H9 (cell line): Measurements from ENCODE around the gene ST3GAL5. TPM values are rescaled to one million over a fixed set of nuclear protein-coding genes. Genes with fewer than 3 reads are reported as not detected.

Experiments
- DNase-seq: peaks from one replicate; pipeline ENCODE4 v3.0.0-alpha.2; 2017
- H2AFZ ChIP-seq: one replicate; pipeline ENCODE4 v1.6.1; 2013; ENCODE audit warnings: mild to moderate bottlenecking, low read length, control low read depth, moderate library complexity
- H2AK5ac ChIP-seq: 2 replicates; pipeline ENCODE4 v1.6.1; 2013; ENCODE audit warnings: low read length, control low read depth, mixed read lengths; ENCODE audit not compliant: insufficient read length
- H2BK120ac ChIP-seq: one replicate; pipeline ENCODE4 v1.6.1; 2013; ENCODE audit warnings: low read depth, mild to moderate bottlenecking, low read length, control low read depth, inconsistent platforms; ENCODE audit not compliant: poor library complexity, severe bottlenecking
- H2BK12ac ChIP-seq: 2 replicates; pipeline ENCODE4 v1.6.1; 2013; ENCODE audit warnings: low read length, control low read depth, mixed read lengths, low read depth; ENCODE audit not compliant: insufficient read length
- H2BK15ac ChIP-seq: 2 replicates; pipeline ENCODE4 v1.6.1; 2013; ENCODE audit warnings: low read depth, low read length, control low read depth
- H2BK20ac ChIP-seq: one replicate; pipeline ENCODE4 v1.6.1; 2013; ENCODE audit warnings: low read depth, mild to moderate bottlenecking, low read length, control low read depth, inconsistent platforms; ENCODE audit not compliant: poor library complexity, severe bottlenecking
- H2BK5ac ChIP-seq: 2 replicates; pipeline ENCODE4 v1.6.1; 2013; ENCODE audit warnings: low read length, control low read depth, mixed read lengths; ENCODE audit not compliant: insufficient read length
- H3K14ac ChIP-seq: 2 replicates; pipeline ENCODE4 v1.6.1; 2013; ENCODE audit warnings: low read length, control low read depth; ENCODE audit not compliant: insufficient read depth
- H3K18ac ChIP-seq: 2 replicates; pipeline ENCODE4 v1.6.1; 2013; ENCODE audit warnings: low read depth, mild to moderate bottlenecking, mixed read lengths, low read length, control low read depth; ENCODE audit not compliant: insufficient read length
- H3K23ac ChIP-seq: 2 replicates; pipeline ENCODE4 v1.6.1; 2013; ENCODE audit warnings: low read length, control low read depth, mixed read lengths, low read depth; ENCODE audit not compliant: insufficient read length
- H3K23me2 ChIP-seq: 2 replicates; pipeline ENCODE4 v1.6.1; 2013; ENCODE audit warnings: low read depth, mild to moderate bottlenecking, mixed read lengths, low read length, control low read depth; ENCODE audit not compliant: insufficient read length, poor library complexity, severe bottlenecking
- H3K27ac ChIP-seq: 2 replicates; pipeline ENCODE4 v1.5.1; 2013; ENCODE audit warnings: low read length, control low read depth, mixed read lengths, low read depth; ENCODE audit not compliant: insufficient read length
- H3K27me3 ChIP-seq: 2 replicates; pipeline ENCODE4 v1.6.1; 2013; ENCODE audit warnings: low read length, control low read depth, inconsistent platforms; ENCODE audit not compliant: insufficient read depth
- H3K4ac ChIP-seq: 2 replicates; pipeline ENCODE4 v1.6.1; 2013; ENCODE audit warnings: low read depth, mild to moderate bottlenecking, control low read depth, inconsistent platforms, low read length, moderate library complexity
- H3K4me1 ChIP-seq: 2 replicates; pipeline ENCODE4 v1.6.1; 2013; ENCODE audit warnings: low read length, control low read depth, inconsistent platforms; ENCODE audit not compliant: insufficient read depth
- H3K4me2 ChIP-seq: 2 replicates; pipeline ENCODE4 v1.6.1; 2013; ENCODE audit warnings: low read length, control low read depth, mixed read lengths; ENCODE audit not compliant: insufficient read length, insufficient read depth
- H3K56ac ChIP-seq: 2 replicates; pipeline ENCODE4 v1.6.1; 2013; ENCODE audit warnings: low read depth, mild to moderate bottlenecking, mixed read lengths, low read length, control low read depth; ENCODE audit not compliant: insufficient read length
- H3K79me1 ChIP-seq: 2 replicates; pipeline ENCODE4 v1.6.1; 2013; ENCODE audit warnings: low read depth, mild to moderate bottlenecking, moderate library complexity, low read length, control low read depth, inconsistent platforms; ENCODE audit not compliant: insufficient read depth, poor library complexity, severe bottlenecking
- H3K79me2 ChIP-seq: 2 replicates; pipeline ENCODE4 v1.6.1; 2013; ENCODE audit warnings: low read length, control low read depth, inconsistent platforms; ENCODE audit not compliant: insufficient read depth
- H3K9ac ChIP-seq: 2 replicates; pipeline ENCODE4 v1.6.1; 2013; ENCODE audit warnings: low read length, control low read depth, mixed read lengths; ENCODE audit not compliant: insufficient read length; ENCODE audit errors: extremely low read depth
- H3K9me3 ChIP-seq: one replicate; pipeline ENCODE4 v1.6.1; 2013; ENCODE audit warnings: low read depth, low read length, inconsistent platforms; ENCODE audit not compliant: control insufficient read depth
- H3T11ph ChIP-seq: one replicate; pipeline ENCODE4 v1.6.1; 2013; ENCODE audit warnings: mild to moderate bottlenecking, low read length, control low read depth, inconsistent platforms
- H4K20me1 ChIP-seq: one replicate; pipeline ENCODE4 v1.6.1; 2013; ENCODE audit not compliant: control insufficient read depth, insufficient read length, insufficient read depth
- H4K5ac ChIP-seq: 2 replicates; pipeline ENCODE4 v1.6.1; 2013; ENCODE audit warnings: low read depth, mild to moderate bottlenecking, mixed read lengths, low read length, control low read depth; ENCODE audit not compliant: insufficient read length
- H4K8ac ChIP-seq: replicated peaks from 2 replicates; pipeline ENCODE4 v1.6.1; 2013; ENCODE audit warnings: low read length, control low read depth, mixed read lengths, low read depth; ENCODE audit not compliant: insufficient read length
- H4K91ac ChIP-seq: 2 replicates; pipeline ENCODE4 v1.6.1; 2013; ENCODE audit warnings: low read depth, mild to moderate bottlenecking, moderate library complexity, mixed read lengths, low read length, control low read depth; ENCODE audit not compliant: insufficient read length
- H3K27ac Mint-ChIP-seq, 3 experiments: 2 replicates in 2 of 3; 3 replicates in 1 of 3; pipeline ENCODE4 v1.8.0; 2020 to 2021; ENCODE audit warnings: mixed read lengths in 3 of 3, mild to moderate bottlenecking in 1 of 3, moderate library complexity in 1 of 3
- H3K27me3 Mint-ChIP-seq: 2 replicates; pipeline ENCODE4 v1.8.0; 2021; ENCODE audit warnings: low read depth, mild to moderate bottlenecking, moderate library complexity, mixed read lengths
- H3K36me3 Mint-ChIP-seq, 3 experiments: 2 replicates in 2 of 3; 3 replicates in 1 of 3; pipeline ENCODE4 v1.8.0; 2020 to 2021; ENCODE audit warnings: low read depth in 3 of 3, mixed read lengths in 3 of 3; ENCODE audit not compliant: insufficient read depth in 1 of 3
- H3K4me1 Mint-ChIP-seq, 2 experiments: 2 replicates each; pipeline ENCODE4 v1.8.0; 2020; ENCODE audit warnings: mixed read lengths in 2 of 2
- H3K4me3 Mint-ChIP-seq, 2 experiments: 2 replicates in 1 of 2; 3 replicates in 1 of 2; pipeline ENCODE4 v1.8.0; 2020 to 2021; ENCODE audit warnings: mild to moderate bottlenecking in 2 of 2, mixed read lengths in 2 of 2, moderate library complexity in 1 of 2
- H3K9me3 Mint-ChIP-seq, 2 experiments: 2 replicates in 1 of 2; 3 replicates in 1 of 2; pipeline ENCODE4 v1.8.0; 2020; ENCODE audit warnings: mild to moderate bottlenecking in 2 of 2, mixed read lengths in 2 of 2, moderate library complexity in 1 of 2
- CTCF ChIP-seq: fragments of 200-600 bp; sonication (generic); conservative IDR thresholded peaks from 3 replicates; pipeline ENCODE4 v1.8.0; 2021; ENCODE audit warnings: antibody characterized with exemption, mild to moderate bottlenecking
- WGBS: extraction: QIAGEN DNeasy Blood & Tissue Kit; methylation state at CpG from one replicate; pipeline ENCODE4 v1.1.7; 2013; ENCODE audit warnings: missing lambda C conversion rate, low lambda C conversion rate, mixed read lengths; ENCODE audit not compliant: insufficient read length; ENCODE audit errors: extremely low coverage; 5-methylcytosine and 5-hydroxymethylcytosine counted together
- total RNA-seq: library from RNA; stranded (reverse); gene quantifications from 2 replicates; pipeline ENCODE4 v1.2.1, GENCODE V29; 2021

ST3GAL5 gene
- total RNA-seq, 1 experiment from 2014 or later = 3.3 TPM

GRCh38 chr2:85839461-85839860 is 49.3 kb downstream of the ST3GAL5 start:
- WGBS = no CpG with 5 or more reads among the region's 10 CpGs
- H3K18ac ChIP-seq = no peak overlapping the region
- no peaks in the 10 kb centered on the region; the same call in 1 of the 2 replicates for H3K27me3 Mint-ChIP-seq
- no peaks in the 10 kb centered on the region for H3K27me3 ChIP-seq
- no peak overlapping the region for H3K27ac Mint-ChIP-seq
- DNase-seq = no peak
- no peak overlapping the region for H3K4me2 ChIP-seq
- peaks cover 0 to 4% (median 1%) of the 10 kb centered on the region in 3 experiments; a peak in 3 of 7 replicates for H3K36me3 Mint-ChIP-seq
- H3K4ac ChIP-seq = no peak overlapping the region
- no peaks in the 10 kb centered on the region for H3K79me1 ChIP-seq
- no peak overlapping the region for H2BK120ac ChIP-seq
- no peak overlapping the region for H3K27ac ChIP-seq
- 0 out of 4 replicates have a peak, but pooled peaks cover 0 to 2% of the 10 kb centered on the region in 2 experiments for H3K4me1 Mint-ChIP-seq
- H3K23me2 ChIP-seq = no peaks in the 10 kb centered on the region
- H3K23ac ChIP-seq = no peak overlapping the region
- no peaks in the 10 kb centered on the region for H3K4me1 ChIP-seq
- H3K4me3 Mint-ChIP-seq = no peak overlapping the region
- H2BK5ac ChIP-seq = no peak overlapping the region
- H2BK20ac ChIP-seq = no peak overlapping the region
- H4K91ac ChIP-seq = no peak overlapping the region
- H2AFZ ChIP-seq = no peak overlapping the region
- no peak overlapping the region for H3K14ac ChIP-seq
- no peaks in the 10 kb centered on the region for H3K79me2 ChIP-seq
- H2AK5ac ChIP-seq = no peak overlapping the region
- H3K9me3 ChIP-seq = no peaks in the 10 kb centered on the region
- H3K9ac ChIP-seq = no peak overlapping the region
- no peak for TF ChIP-seq CTCF
- no peak overlapping the region for H3T11ph ChIP-seq
- H2BK15ac ChIP-seq = no peak overlapping the region
- H2BK12ac ChIP-seq = no peak overlapping the region
- peaks cover 0 to 3% of the 10 kb centered on the region in 2 experiments; a peak in 2 of 5 replicates for H3K9me3 Mint-ChIP-seq
- H4K20me1 ChIP-seq = no peaks in the 10 kb centered on the region
- H4K5ac ChIP-seq = no peak overlapping the region
- no peak overlapping the region for H3K56ac ChIP-seq
- no peak overlapping the region for H4K8ac ChIP-seq
